Tibial nerve (tissue), 3 donors: ENCODE measurements around the gene TMEM86B.

Experiments used
- POLR2A ChIP-seq, 2 donors: fragments of 450-650 bp; IDR thresholded peaks; one replicate each; pipeline ENCODE4 v1.6.1; 2017; ENCODE audit warnings: antibody characterized with exemption in 2 of 2, mild to moderate bottlenecking in 2 of 2, moderate library complexity in 2 of 2
- TF ChIP-seq, protein P1 (sequence below), 5 experiments: fragments of 200-600 bp in 3 of 5; fragments of 450-650 bp in 2 of 5; sonication (generic) in 3 of 5; IDR thresholded peaks; one replicate each; pipeline ENCODE4 v1.5.1; 2016 to 2019; ENCODE audit warnings: antibody characterized with exemption in 5 of 5, mild to moderate bottlenecking in 3 of 5, moderate library complexity in 2 of 5

- TF ChIP-seq, protein P1, sequence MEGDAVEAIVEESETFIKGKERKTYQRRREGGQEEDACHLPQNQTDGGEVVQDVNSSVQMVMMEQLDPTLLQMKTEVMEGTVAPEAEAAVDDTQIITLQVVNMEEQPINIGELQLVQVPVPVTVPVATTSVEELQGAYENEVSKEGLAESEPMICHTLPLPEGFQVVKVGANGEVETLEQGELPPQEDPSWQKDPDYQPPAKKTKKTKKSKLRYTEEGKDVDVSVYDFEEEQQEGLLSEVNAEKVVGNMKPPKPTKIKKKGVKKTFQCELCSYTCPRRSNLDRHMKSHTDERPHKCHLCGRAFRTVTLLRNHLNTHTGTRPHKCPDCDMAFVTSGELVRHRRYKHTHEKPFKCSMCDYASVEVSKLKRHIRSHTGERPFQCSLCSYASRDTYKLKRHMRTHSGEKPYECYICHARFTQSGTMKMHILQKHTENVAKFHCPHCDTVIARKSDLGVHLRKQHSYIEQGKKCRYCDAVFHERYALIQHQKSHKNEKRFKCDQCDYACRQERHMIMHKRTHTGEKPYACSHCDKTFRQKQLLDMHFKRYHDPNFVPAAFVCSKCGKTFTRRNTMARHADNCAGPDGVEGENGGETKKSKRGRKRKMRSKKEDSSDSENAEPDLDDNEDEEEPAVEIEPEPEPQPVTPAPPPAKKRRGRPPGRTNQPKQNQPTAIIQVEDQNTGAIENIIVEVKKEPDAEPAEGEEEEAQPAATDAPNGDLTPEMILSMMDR (IDR thresholded peaks at IDR 0.05), result no peak
- no peak for TF ChIP-seq POLR2A (IDR thresholded peaks at IDR 0.05)
Observed at GRCh38 chr19:55262359-55262758, 33.8 kb upstream of the TMEM86B start.
